Tibial nerve (tissue), 3 donors: ENCODE data around the gene RAB3C.

Source experiments
- POLR2A ChIP-seq, 2 donors: fragments of 450-650 bp; IDR thresholded peaks; one replicate each; pipeline ENCODE4 v1.6.1; 2017; ENCODE audit warnings: antibody characterized with exemption in 2 of 2, mild to moderate bottlenecking in 2 of 2, moderate library complexity in 2 of 2
- TF ChIP-seq, protein P1 (sequence below), 5 experiments: fragments of 200-600 bp in 3 of 5; fragments of 450-650 bp in 2 of 5; sonication (generic) in 3 of 5; IDR thresholded peaks; one replicate each; pipeline ENCODE4 v1.5.1; 2016 to 2019; ENCODE audit warnings: antibody characterized with exemption in 5 of 5, mild to moderate bottlenecking in 3 of 5, moderate library complexity in 2 of 5

DNA sequence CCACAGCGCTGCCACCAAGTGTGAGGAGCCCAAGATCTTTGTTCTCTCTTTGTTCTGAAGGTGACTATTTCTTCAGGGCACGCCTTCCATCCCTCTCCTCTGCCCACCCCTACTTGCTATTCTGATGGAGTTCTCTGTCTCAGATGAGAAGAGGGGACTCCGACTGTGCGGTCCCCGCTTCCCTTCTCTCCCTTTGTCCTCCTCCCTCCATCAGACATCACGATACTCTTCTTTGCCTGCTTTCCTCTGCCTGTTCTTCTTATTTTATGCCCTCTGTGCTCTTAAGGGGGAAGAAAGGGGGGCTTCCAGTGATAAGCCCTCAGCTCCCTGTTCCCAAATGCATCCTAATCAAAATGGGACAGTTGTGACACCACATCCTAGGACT is 307.8 kb downstream of the RAB3C start:
- TF ChIP-seq, protein P1, sequence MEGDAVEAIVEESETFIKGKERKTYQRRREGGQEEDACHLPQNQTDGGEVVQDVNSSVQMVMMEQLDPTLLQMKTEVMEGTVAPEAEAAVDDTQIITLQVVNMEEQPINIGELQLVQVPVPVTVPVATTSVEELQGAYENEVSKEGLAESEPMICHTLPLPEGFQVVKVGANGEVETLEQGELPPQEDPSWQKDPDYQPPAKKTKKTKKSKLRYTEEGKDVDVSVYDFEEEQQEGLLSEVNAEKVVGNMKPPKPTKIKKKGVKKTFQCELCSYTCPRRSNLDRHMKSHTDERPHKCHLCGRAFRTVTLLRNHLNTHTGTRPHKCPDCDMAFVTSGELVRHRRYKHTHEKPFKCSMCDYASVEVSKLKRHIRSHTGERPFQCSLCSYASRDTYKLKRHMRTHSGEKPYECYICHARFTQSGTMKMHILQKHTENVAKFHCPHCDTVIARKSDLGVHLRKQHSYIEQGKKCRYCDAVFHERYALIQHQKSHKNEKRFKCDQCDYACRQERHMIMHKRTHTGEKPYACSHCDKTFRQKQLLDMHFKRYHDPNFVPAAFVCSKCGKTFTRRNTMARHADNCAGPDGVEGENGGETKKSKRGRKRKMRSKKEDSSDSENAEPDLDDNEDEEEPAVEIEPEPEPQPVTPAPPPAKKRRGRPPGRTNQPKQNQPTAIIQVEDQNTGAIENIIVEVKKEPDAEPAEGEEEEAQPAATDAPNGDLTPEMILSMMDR (IDR thresholded peaks at IDR 0.05): no peak
- no peak for TF ChIP-seq POLR2A (IDR thresholded peaks at IDR 0.05)
